ENCODE measurements around the gene FARS2.
A peak's percentile ranks its signal among the peaks of the same experiment; 100 is the strongest.

Gene FARS2

DNA sequence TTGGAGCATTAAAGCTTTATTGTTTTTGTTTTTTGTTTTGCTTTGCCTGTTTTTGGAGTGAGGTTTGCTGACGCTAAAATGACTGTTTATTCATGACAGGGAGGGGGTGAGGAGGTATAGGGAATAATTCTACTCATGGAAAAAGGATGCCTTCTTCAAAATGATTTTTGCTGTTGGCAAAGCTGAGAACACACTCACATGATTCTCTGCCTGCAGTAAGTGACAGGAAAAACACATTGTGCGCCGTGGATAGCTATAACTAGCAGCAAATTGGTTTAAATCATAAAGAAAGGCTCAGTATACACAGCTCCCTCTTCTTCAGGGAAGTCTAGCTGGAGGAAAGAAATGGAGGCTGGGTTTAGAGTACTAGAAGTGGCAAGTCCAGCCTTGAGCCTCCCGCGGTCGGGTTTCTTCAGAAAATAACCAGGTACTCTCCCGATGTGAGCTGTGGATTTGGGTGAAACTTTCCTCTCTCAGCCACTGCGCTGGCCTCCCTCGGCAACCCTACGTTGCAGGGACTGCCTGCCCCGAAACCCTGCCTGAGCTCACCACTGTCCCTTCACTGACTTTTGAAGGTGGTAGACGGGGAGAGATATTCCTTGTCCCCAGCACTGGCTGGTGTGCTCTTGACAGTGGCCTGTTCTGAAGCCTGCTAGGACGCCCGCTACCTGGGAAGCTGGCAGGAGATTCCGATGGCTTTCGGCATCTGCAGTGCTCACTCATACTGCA is 467.2 kb downstream of the FARS2 start:
- Histone ChIP-seq H3K4me2 (ENCODE audit: insufficient read depth, low read length) (no peak overlapping the region), H4K20me1 (ENCODE audit: insufficient read depth, low read length) (peaks cover 3% of the 10 kb centered on the region; the same call in 1 of the 2 replicates)

DNA sequence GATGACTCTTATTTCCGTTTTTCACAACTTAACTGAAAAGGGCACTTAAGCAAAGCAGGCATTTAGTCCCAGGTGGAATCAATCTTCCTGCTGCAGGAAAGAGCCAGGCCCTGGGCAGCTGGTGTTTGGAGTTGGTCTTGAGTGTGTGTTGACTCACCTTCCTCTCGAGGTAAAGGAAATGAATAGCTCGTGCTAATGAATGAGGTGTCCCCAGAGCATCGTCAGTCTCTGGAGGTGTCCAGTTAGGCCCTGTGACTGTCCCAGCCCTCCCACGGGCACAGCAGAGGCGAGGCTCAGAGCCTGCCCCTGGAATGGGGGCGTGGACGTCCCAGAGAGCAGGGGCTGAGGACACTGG is 467.7 kb downstream of the FARS2 start:
- no peak overlapping the region for H3K4me3 ChIP-seq (ENCODE audit: low read depth in 1 of 2, low read length in 2 of 2)
- no peaks in the 10 kb centered on the region for H3K4me1 ChIP-seq (ENCODE audit: insufficient read depth, low read length)
- no peaks in the 10 kb centered on the region for H3K27me3 ChIP-seq (ENCODE audit: insufficient read depth, low read length, poor library complexity)
- H3K79me2 ChIP-seq (ENCODE audit: insufficient read depth, low read length), result no peaks in the 10 kb centered on the region
- no peak overlapping the region for H2AFZ ChIP-seq (ENCODE audit: low read depth, low read length)
- DNase-seq (no peak), ATAC-seq (ENCODE audit: insufficient read depth, low read depth) (no peak)
- peaks cover 3% of the 10 kb centered on the region; the same call in 1 of the 2 replicates for H4K20me1 ChIP-seq (ENCODE audit: insufficient read depth, low read length)
- no peaks in the 10 kb centered on the region for H3K36me3 ChIP-seq (ENCODE audit: insufficient read depth, low read length)
- H3K9ac ChIP-seq (ENCODE audit: low read depth, low read length), result no peak overlapping the region
- TF ChIP-seq EZH2 (IDR thresholded peaks at IDR 0.05; ENCODE audit: borderline replicate concordance, low read depth, low read length, severe bottlenecking), result no peak
- TF ChIP-seq, protein P1, sequence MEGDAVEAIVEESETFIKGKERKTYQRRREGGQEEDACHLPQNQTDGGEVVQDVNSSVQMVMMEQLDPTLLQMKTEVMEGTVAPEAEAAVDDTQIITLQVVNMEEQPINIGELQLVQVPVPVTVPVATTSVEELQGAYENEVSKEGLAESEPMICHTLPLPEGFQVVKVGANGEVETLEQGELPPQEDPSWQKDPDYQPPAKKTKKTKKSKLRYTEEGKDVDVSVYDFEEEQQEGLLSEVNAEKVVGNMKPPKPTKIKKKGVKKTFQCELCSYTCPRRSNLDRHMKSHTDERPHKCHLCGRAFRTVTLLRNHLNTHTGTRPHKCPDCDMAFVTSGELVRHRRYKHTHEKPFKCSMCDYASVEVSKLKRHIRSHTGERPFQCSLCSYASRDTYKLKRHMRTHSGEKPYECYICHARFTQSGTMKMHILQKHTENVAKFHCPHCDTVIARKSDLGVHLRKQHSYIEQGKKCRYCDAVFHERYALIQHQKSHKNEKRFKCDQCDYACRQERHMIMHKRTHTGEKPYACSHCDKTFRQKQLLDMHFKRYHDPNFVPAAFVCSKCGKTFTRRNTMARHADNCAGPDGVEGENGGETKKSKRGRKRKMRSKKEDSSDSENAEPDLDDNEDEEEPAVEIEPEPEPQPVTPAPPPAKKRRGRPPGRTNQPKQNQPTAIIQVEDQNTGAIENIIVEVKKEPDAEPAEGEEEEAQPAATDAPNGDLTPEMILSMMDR (IDR thresholded peaks at IDR 0.05; ENCODE audit: borderline replicate concordance, extremely low read depth, low read length, poor library complexity, severe bottlenecking), result no peak
- no peak overlapping the region for H3K27ac ChIP-seq (ENCODE audit: low read length)
- H3K4me2 ChIP-seq (ENCODE audit: insufficient read depth, low read length), result no peak overlapping the region
- no peaks in the 10 kb centered on the region for H3K9me3 ChIP-seq (ENCODE audit: insufficient read depth, low read length, severe bottlenecking)

More for the DNA sequence above, 467.2 kb downstream of the FARS2 start:
- Histone ChIP-seq H3K27ac (ENCODE audit: low read length) (no peak overlapping the region), H3K79me2 (ENCODE audit: insufficient read depth, low read length) (no peaks in the 10 kb centered on the region), H3K36me3 (ENCODE audit: insufficient read depth, low read length) (no peaks in the 10 kb centered on the region), H3K4me3 (ENCODE audit: low read depth in 1 of 2, low read length in 2 of 2) (no peak overlapping the region), H3K4me1 (ENCODE audit: insufficient read depth, low read length) (no peaks in the 10 kb centered on the region), H3K9ac (ENCODE audit: low read depth, low read length) (no peak overlapping the region), H3K9me3 (ENCODE audit: insufficient read depth, low read length, severe bottlenecking) (no peaks in the 10 kb centered on the region), H2AFZ (ENCODE audit: low read depth, low read length) (no peak overlapping the region), H3K27me3 (ENCODE audit: insufficient read depth, low read length, poor library complexity) (no peaks in the 10 kb centered on the region)
- ATAC-seq (ENCODE audit: insufficient read depth, low read depth), result no peak
- TF ChIP-seq, protein P1 (IDR thresholded peaks at IDR 0.05; ENCODE audit: borderline replicate concordance, extremely low read depth, low read length, poor library complexity, severe bottlenecking), result no peak
- TF ChIP-seq EZH2 (IDR thresholded peaks at IDR 0.05; ENCODE audit: borderline replicate concordance, low read depth, low read length, severe bottlenecking), result no peak
- DNase-seq, result no peak

DNA sequence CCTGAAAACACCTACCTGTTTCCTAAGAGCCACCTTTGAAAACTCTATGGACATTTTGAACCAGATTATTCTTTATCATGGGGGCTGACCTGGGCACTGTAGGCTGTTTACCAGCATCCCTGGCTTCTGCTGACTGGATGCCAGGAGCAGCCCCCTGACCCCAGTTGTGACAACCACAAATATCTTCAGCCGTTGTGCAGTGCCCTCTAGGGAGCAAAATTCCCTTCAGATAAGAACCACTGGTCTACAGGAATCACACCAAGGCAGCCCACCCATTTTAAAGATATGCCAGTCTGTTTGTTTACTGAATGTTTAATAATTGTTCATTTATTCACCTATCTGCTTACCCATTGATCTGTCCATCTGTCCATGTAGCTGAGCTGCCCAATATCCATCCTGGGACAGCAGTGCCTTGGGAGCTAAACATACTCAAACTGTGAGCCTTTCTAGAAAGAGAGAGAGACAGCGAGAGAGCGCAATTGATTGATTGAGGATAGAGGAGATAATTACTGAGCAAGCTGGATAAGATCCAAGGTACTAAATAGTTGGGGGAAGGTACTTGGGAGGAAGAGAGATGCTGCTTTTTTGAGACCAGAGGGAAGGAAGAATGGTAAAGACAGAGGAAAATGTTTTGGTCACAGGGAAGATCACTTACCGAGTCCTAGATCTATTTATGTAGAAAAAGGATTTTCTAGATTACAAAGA is 468.7 kb downstream of the FARS2 start:
- ATAC-seq (ENCODE audit: insufficient read depth, low read depth), result no peak
- H3K9ac ChIP-seq (ENCODE audit: low read depth, low read length), result no peak overlapping the region
- no peak overlapping the region for H3K4me2 ChIP-seq (ENCODE audit: insufficient read depth, low read length)
- H3K27ac ChIP-seq (ENCODE audit: low read length), result no peak overlapping the region
- H2AFZ ChIP-seq (ENCODE audit: low read depth, low read length), result no peak overlapping the region
- peaks cover 3% of the 10 kb centered on the region; the same call in 1 of the 2 replicates for H4K20me1 ChIP-seq (ENCODE audit: insufficient read depth, low read length)
- no peaks in the 10 kb centered on the region for H3K79me2 ChIP-seq (ENCODE audit: insufficient read depth, low read length)
- no peak for TF ChIP-seq EZH2 (IDR thresholded peaks at IDR 0.05; ENCODE audit: borderline replicate concordance, low read depth, low read length, severe bottlenecking)
- TF ChIP-seq, protein P1 (IDR thresholded peaks at IDR 0.05; ENCODE audit: borderline replicate concordance, extremely low read depth, low read length, poor library complexity, severe bottlenecking), result peak; percentile 4
- no peak for DNase-seq
- H3K9me3 ChIP-seq (ENCODE audit: insufficient read depth, low read length, severe bottlenecking), result no peaks in the 10 kb centered on the region
- H3K36me3 ChIP-seq (ENCODE audit: insufficient read depth, low read length), result no peaks in the 10 kb centered on the region
- H3K4me1 ChIP-seq (ENCODE audit: insufficient read depth, low read length), result no peaks in the 10 kb centered on the region
- no peak overlapping the region for H3K4me3 ChIP-seq (ENCODE audit: low read depth in 1 of 2, low read length in 2 of 2)
- no peaks in the 10 kb centered on the region for H3K27me3 ChIP-seq (ENCODE audit: insufficient read depth, low read length, poor library complexity)
